ENCODE results near the gene EPS8L3.
"Not testable (repeated sequence)": the region's sequence is repeated elsewhere in the genome, so short reads cannot be mapped to it uniquely, and the experiment has no call there.

Gene EPS8L3

DNA sequence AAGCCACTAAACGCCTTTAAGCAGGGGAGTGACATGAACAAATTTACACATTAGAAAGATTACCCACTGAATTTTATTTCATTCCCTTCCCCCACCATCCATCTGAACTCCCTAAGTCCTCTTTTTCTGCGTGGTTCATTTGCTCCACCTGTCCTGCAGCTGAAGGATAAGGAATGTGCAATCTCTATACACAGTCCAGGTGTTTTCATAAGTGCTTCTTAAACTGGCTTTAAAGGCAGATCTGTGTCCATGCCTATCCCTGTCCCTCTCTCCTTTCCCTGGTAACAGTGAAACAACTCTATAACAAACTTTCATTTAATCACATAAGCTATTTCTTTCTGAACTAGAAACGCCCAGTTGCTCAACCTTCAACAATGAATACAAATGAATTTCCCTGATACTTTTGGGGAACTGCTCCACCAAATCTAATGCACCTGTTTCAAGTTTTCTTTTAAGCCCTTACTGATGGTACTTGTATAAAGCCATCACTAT is 31.3 kb downstream of the EPS8L3 start:
- DNase-seq = no peak

DNA sequence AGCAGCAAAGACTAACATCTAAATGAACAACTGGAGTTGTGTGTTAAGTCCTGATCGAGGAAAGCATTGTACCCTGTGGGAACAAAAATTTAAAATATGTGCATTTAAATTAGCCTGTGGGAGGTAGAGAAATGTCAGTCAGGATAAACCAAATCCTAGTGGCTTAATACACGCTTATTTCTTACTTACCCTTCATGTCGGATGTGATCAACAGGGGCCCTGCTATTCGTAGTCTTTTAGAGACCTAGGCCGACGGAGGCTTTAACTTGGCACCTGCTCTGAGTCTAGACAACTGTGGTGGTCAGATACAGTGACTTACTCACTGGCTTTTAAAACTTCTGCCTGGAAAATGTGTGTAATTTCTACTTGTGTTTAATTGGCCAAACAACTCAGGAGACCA is 33.1 kb downstream of the EPS8L3 start:
- no peak for DNase-seq

DNA sequence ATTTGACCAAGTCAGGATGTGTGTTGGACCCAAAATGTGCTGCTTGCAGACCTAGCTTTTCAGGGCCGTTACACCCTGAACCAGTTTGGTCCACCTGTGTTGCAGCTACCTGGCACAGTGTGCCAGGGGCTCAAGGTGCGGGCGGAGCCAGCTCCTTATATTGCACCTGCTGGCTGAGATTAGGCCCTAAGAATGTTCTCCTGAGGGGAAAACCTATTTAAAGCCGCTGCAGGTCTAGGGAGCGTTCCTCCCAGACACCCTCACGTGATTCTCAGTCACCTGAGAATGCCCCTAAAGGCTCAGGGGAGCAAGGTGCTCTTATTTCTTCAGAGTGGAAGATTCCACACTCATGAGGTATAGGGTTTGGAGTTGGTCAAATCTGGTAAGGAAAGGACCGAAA is 34.9 kb downstream of the EPS8L3 start:
- DNase-seq = no peak

DNA sequence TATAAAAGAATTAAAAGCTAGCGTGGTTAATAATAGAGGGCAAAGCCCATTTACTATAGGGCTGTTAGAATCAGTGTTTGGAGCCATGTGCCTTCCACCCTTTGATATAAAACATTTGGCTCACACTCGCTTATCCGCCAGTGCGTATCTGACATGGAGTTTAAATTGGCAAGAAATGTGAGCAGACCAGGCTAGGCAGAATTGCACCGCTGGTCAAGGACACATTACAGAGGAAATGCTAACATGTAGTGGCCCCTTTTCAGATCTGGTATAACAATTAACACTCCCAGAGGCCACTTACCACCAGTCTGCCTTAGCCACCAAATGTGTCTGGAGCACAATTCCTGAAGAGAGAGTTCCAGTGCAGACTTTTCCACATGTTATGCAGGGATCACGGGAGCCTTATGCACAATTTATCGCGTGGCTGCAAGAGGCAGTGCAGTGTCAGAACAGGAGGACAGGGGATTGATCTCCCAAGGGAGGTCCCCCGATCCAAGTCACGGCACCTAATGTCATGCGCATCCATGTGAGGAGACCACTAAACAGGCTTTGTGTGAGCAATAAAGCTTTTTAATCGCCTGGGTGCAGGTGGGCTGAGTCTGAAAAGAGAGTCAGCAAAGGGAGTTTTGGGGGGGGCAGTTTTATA is 36.9 kb downstream of the EPS8L3 start:
- DNase-seq = no peak

DNA sequence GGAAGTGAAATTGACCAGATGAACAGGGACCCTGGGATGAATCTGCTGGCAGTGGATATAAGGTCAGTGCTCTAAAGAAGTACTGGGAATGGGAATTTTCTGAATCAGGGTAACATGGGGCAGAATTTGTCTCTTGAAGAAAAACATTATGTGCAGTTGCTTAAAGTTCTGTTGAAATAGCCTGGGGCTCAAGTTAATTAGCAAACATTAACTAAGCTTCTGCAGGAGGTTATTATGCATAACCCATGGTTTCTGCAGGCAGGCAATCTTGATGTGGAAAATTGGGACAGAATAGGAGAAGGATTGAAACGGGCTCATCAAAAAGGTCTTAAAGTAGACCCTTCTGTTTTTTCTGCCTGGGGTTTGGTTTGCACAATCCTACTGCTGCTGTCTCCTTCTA is 37.7 kb downstream of the EPS8L3 start:
- no peak for DNase-seq

DNA sequence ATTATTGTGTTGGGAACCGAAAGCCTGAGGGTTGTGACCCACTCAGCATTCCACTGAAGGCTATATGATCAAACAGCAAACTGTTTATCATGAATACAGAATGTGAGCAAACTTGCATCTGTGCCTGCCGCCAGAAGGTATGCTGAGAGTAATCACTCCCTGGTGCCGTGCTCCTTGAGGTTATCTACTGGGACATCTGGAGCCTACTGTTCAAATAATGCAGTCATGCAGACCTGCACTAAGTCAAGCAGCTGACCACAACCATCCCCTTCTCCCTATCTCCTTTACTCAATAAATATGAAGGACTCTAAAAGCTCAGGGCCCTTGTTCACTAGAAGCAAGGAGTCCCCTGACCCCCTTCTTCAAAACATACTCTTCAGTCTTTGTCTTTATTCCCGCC is 38.2 kb downstream of the EPS8L3 start:
- DNase-seq = no peak

DNA sequence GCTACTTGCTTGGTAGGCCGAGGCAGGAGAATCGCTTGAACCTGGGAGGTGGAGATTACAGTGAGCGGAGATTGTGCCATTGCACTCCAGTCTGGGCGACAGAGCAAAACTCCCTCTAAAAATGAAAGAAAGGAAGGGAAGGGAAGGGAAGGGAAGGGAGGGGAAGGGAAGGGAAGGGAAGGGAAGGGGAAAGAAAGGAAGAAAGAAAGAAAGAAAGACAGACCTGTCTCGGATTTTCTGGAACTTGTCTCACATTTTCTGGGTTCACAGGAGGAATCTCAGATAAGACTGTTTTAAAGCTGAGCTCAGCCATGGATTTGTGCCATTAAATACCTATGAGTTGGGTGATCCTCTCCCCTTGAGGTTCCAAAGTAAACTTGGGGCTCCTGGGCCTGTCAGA is 38.8 kb downstream of the EPS8L3 start:
- no peak for DNase-seq

DNA sequence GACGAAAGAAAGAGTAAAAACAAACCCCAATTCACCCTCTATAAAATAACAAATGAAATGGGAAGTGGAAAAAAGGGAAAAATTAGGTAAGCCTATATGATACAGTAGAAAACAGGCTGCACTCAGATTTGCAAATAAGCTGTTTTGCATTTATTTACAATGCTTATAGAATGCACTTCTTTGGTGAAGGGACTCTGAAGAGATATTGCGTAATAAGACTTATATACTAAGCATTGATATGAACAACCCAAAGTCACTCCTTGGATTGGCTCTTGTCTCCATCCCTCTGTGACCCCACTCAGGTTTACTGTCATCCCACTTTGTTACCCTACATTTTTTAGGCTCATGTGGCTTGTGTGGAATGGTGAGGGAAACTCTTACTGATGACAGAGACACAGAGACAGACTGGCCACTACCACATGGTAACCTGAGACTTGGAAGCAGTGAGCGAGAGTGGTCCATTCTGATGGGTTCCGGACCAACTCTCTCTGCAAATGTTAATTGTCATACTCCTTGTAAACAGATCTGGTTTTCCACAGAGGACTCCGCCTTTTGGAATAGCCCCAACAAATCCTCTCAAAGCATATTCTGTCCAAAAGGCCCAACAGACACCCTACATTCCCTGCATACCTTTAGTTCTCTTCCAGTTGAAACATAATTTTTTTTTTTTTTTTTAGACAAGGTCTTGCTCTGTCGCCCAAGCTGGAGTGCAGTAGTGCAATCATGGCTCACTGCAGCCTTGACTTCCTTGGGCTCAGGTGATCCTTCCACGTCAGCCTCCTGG is 40.6 kb downstream of the EPS8L3 start:
- DNase-seq = no peak

DNA sequence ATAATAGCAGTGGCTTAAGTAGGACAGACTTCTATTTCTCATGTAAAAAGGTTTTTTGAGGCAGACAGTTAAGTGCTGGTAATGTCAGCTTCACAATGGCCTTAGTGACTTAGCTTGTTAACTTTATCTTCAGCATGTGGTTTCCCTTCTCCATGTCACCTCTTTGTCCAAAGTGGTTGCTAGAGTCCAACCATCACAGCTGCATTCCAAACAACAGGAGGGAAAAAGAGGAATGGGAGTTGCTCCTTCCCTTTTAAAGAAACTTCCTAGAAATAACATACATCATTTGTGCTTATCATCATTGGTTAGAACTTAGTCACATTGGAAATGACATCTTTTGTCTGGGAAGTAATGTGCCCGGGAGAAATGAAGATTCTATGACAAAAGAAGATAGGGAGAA is 41.8 kb downstream of the EPS8L3 start:
- no peak for DNase-seq

DNA sequence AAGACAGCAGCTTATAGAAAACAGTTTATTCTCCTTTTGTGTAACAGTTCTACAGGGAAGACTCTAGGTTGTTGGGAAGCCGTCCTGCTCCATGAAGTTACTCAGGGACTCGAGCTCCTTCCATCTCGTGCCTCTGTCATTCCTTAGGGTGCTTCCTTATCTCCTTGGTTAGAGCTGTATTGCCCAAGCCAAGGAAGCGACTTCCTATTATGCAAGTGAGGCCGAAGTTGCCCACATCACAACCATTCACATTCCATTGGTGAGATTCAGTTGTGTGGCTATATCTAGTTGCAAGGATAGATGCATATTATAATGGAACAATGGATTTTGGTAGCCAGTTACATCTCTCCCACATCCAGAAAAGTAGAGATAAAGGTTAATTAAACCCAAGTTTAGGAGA is 42.7 kb downstream of the EPS8L3 start:
- no peak for DNase-seq

DNA sequence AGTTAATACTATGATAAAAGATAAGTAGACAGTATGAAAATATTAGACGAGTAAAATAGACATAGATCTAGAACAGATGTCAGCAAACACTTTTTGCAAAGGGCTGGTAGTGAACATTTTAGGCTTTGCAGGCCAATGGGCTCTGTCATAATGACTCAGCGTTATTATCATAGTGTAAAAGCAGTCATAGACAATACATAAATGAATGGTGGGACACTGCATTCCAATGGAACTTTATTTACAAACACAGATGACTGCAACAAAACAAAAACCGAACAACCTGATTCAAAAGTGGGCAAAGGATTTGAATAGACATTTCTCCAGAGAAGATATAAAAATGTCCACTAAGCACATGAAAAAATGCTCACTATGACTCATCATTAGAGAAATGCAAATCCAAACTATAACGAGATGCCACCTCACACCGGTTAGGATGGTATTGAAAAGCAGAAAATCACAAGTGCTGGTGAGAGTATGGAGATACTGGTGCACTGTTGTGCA is 44.3 kb downstream of the EPS8L3 start:
- no peak for DNase-seq

DNA sequence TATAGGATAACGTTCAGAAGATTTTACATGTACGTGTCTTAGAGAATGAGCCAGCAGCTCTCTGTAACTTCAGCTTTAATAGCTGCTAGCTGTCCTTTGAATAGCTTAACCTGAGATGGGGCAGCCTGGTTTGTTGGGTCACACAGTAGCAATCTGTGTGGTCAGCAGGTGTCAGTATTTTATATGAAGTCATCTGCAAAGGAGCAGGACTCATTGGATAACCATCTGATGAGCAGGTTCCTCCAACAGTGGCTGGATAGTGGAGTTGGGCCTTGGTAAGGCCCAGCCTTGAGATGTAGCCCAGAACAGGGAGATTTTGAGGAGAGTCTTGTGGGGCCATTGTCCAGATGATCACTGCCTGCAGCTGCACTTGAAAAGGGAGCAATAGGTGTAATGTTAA is 45.2 kb downstream of the EPS8L3 start:
- DNase-seq = no peak

DNA sequence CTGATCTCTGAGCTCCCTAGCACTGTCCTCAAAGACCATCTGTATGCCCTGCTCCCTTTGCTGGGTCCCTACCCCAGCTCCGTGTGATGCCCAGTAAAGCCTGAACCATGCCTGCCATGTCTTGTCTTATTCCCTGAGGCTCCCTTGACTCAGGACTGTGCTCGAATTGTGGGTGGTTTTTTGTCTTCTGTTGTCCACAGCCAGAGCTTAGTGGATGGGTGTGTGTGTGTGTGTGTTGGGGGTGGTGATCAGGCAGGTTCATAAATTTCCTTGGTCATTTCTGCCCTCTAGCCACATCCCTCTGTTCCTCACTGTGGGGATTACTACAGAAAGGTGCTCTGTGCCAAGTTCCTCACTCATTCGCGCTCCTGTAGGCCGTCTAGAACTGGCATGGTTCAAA is 46.0 kb downstream of the EPS8L3 start:
- no peak for DNase-seq

DNA sequence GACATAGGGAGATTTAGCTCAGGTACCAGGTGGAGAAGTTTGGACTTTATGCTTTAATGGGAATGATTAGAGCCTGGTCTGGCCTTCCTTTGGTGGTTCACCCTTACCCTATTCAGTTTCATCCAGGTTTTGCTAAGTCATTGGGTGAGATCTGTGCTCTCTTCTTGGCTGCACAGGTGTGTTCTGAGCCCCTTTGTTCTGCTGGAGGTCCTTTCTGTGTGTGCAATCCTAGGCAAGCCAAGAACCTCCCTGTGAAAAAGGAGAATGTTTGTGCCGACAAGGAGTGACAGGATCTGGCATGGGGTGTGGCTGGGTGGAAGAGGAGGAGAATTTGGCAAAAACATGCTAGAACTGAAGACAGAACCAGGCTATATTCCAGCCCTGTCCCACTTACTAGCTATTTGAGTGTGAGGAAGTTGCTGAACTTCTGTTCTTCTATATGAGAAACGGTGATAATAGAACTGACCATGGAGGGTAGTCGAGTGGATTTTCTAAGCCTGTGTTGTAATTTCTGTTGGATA is 47.1 kb downstream of the EPS8L3 start:
- DNase-seq = no peak

DNA sequence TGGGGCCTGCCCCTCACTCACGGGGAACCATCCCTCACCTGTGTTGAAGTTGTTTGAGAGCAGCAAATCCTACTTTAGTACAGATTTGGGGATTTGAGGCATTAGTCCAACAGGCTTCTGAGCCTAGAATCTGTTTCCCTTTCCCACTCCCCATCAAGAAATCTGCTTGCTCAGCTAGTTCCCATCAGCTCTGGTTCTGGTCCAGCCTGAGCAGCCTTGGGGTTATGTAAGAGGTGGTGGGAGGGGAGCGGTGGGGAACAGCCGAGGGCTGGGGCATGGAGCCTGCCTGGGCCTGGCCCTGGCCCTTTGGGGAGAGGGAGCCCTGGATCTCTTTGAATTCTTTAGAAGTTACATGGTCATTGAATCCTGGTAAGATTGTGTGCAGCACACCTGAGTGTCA is 47.6 kb downstream of the EPS8L3 start:
- DNase-seq = no peak

DNA sequence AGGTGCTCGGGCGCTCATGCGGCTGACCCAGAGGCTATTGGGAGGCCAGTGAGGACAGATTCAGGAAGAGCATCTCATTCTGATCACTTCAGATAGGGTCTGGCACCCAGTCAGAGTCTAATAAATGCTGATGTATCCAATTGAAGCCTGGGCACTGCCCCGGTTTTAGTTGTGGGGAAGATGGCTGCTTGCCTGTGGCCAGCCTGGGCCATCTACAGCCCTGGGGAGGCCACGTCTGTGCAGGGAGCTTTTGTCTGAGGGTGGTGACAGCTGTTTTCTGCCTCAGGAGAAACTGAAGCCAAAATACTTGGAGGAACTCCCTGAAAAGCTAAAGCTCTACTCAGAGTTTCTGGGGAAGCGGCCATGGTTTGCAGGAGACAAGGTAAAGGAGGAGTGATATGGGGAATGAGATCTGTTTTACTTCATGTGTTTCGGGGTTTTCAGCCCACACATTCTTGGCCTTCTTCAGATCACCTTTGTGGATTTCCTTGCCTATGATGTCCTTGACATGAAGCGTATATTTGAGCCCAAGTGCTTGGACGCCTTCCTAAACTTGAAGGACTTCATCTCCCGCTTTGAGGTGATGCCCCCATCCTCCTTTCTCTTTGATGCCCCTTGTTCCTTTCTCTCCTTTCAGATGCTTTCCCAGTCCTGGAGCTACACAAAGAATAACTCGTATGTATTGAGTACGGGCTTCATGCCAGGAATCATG is 48.9 kb downstream of the EPS8L3 start:
- no peak for DNase-seq

DNA sequence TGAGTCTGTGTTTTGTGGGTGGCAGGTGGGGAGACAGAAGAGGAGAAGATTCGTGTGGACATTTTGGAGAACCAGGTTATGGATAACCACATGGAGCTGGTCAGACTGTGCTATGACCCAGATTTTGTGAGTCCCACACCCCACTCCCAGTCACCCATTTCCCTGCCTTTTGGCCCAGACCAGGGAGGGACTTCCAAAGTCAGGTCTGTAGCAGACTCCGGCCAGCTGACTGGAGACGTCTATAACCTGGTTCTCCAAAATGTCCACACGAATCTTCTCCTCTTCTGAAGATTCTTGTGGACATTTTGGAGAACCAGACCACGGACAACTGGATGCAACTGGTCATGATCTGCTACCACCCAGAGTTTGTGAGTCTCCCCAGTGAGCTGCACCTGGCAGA is 50.1 kb downstream of the EPS8L3 start:
- no peak for DNase-seq

DNA sequence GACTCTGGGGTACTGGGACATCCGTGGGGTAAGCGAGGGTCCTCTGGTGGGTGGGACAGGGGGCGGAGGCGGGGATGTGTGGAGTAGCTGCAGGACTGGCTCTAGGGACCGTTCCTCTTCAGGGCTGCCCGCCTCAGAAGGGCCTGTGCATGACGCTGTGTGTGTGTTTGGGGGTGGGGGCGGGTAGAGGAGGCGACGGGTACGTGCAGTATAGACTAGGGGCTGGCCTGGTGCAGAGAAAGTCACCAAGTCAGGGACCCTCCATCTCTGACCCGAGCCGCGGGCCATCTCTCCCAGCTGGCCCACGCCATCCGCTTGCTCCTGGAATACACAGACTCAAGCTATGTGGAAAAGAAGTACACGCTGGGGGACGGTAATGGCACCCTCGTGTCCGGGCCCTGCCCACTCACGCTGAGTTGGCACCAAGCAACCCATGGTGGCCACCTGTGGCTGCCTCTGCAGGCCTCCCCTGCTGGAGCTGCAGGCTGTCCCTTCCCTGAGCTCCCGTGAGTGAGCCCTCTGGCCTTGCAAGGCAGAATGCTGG is 51.3 kb downstream of the EPS8L3 start:
- DNase-seq = no peak

DNA sequence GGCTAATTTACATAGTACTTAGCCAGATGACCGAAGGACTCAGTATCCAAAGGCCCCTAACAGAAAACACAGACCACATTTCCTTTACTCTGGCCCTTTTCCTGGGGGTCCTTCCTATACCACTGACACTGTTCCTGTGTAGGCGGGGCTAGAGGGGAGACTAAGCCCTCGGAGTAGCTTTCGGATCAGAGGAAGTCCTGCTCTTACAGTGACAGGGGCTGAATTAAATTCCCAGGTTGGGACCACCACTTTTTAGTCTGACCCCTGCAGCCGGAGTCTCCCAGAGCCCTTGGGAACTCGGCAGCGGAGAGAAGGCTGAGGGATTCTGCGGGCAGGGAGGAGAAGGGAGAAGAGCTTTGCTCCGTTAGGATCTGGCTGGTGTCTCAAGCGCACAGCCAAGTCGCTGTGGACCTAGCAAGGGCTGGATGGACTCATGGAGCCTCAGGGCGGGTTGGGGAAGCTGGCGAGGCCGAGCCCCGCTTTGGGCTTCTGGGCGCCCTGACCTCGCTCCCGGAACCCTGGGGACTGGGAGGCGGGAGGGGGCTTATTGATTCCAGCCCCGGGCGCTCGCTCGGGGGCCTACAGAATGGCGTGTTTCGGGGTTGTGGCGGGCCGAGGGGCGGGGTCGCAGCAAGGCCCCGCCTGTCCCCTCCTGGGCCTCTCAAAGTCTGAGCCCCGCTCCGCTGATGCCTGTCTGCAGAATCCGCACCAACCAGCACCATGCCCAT is 52.0 kb downstream of the EPS8L3 start, which contains the start of gene GSTM5:
GSTM5 (plus strand) TSS at position 659 of the 728 bp plus-strand sequence; CDS start at position 721, 62 bp downstream.
- DNase-seq = not testable (repeated sequence)

DNA sequence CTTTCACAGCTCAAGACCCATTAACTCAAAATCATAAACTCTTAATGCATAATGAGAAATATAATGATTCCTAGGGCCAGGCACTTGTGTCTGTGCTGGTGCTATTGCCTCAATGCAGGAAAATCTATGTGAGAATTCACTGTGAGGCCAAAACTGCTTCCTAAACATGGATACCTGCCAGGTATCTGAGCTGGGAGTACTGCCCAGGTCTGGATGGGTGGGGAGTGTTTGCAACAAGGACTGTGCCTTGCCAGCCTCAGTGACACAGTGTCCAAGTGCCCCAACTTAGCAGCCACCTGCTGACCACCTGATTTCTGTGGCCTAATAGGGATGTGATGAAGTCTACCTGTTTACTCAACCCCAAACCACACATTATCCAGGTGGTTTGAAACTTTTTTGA is 53.9 kb downstream of the EPS8L3 start:
- not testable (repeated sequence) for DNase-seq

DNA sequence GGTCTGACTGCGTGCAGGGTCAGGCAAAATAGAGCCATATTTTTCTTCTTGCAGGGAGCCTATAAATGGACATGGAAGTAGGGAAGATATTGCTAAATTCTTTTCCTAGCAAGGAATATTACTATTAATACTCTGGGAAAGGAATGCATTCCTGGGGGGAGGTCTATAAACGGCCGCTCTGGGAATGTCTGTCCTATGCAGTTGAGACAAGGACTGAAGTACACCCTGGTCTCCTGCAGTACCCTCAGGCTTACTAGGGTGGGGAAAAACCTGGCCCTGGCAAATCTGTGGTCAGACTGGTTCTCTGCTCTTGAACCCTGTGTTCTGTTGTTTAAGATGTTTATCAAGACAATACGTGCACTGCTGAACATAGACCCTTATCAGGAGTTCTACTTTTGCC is 54.8 kb downstream of the EPS8L3 start:
- not testable (repeated sequence) for DNase-seq

DNA sequence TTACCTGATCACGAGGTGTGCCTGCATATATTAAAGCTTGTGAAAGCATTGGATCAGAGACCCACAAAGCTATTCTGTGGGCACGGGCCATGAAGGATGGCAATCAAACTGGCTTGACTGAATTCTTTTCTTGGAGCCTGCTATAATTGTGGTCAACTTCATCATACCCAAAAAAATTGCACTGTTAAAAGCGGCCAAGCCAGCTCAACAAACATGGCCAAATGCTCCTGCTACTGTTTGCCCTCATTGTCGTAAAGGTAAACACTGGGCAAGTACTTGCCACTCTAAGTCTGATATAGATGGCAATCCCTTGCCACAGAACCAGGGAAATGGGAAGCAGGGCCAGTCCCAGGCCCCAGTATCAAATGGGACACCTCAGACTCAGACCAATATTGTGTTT is 58.3 kb downstream of the EPS8L3 start:
- DNase-seq = no peak

Measured in activated effector memory CD4-positive, alpha-beta T cell treated with Interleukin-2 at 50 U/mL for 16 hours (primary cell).